NCI-H1436 treated with DMSO at 0.1 percent for 48 hours (cell line): ENCODE data around the gene BTBD1.
"Not testable (repeated sequence)": the region's sequence is repeated elsewhere in the genome, so short reads cannot be mapped to it uniquely, and the experiment has no call there.

Experiments
- DNase-seq: peaks from one replicate; lab custom pipeline; 2025; lab: John Stamatoyannopoulos, UW

BTBD1 gene

GRCh38 chr15:83094583-83094982 lies 27.5 kb upstream of the BTBD1 start:
- no peak for DNase-seq

GRCh38 chr15:83092309-83092976 lies 25.4 kb upstream of the BTBD1 start:
- no peak for DNase-seq

DNA sequence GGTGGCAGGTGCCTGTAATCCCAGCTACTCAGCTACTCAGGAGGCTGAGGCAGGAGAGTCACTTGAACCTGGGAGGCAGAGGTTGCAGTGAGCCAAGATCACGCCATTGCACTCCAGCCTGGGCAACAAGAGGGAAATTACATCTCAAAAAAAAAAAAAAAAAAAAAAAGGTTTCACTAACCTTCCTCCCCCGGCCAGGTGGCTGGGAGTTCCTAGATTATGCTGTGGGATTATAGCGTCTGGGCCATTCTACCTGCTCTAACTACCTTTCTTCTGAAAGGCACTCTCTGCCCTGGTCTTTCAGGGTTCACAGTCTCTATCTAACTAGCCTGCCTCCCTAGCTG lies 24.9 kb upstream of the BTBD1 start:
- not testable (repeated sequence) for DNase-seq

DNA sequence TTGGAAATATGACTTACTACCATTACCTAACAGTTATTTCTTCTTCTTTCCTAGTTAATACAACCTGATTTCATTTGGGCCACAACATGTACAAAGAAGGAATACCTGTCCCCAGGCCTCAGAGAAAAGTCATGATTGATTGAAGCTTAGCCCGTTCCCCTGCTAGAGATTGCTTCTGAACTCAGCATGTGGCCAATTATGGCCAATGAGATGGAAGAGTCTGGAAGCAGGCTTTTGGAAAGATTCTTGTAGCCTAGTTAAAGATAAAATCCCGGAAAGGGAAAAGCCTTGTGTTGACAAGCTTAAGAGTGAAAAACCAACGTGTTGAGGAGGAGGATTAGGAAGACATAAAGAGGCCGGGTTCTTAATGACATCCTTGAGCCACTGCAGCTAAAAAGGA lies 23.4 kb upstream of the BTBD1 start:
- DNase-seq: no peak

- no peak for DNase-seq
These were observed 21.8 kb upstream of the BTBD1 start for GRCh38 chr15:83088876-83089275.

DNA sequence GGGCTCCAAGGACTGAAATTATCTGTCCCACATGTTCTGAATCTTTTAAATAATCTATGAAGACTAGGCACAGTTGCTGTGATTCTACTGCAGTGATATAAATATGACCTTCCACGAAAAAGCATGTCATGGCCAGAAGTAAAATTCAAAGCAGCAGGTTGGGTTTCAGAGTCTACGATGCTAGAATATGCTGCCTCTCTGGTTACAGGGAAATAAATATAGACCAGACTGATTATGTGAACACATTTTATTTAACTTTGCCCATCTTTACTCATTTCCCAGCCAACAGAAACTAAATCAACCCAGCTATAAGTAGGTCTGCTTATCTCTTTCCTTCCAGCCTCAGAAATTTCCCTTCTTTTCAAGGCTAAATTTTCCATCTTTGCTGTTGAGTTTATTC lies 20.5 kb upstream of the BTBD1 start:
- DNase-seq: no peak

DNA sequence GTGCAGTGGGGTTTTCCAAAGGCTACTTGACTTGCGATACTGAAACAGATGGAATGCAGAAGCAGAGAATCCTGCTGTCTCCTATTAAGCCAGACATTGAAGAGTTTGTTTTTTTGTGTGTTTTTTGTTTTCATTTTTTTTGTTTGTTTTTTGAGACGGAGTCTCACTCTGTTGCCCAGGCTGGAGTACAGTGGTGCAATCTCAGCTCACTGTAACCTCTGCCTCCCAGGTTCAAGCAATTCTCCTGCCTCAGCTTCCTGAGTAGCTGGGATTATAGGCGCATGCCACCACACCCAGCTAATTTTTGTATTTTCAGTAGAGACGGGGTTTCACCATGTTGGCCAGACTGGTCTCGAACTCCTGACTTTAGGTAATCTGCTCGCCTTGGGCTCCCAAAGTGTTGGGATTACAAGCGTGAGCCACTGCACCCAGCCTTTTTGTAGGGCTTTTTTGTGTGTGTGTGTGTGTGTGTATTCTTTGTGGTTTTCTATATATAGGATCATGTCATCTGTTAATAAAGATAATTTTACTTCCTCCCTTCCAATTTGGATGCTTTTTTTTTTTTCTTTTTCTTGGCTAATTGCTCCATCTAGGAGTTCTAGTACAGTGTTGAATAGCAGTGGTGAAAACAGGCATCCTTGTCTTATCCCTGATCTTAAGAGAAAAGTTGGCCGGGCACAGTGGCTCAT lies 19.0 kb upstream of the BTBD1 start:
- DNase-seq: not testable (repeated sequence)

DNA sequence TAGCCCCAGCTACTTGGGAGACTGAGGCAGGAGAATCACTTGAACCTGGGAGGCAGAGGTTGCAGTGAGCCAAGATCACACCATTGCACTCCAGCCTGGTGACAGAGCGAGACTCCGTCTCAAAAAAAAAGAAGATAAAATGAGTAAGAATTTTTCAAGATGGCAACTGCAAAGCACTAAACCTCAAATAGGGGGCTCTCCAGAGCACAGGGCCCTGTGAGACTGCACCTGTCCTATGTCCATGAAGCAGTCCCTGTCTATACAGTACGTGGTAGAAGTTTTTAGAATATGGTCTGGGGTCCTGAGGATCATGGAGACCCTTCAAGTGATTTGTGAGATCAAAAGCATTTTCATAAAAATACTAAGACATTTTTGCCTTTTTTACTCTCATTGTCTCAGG lies 18.4 kb upstream of the BTBD1 start:
- DNase-seq: not testable (repeated sequence)

GRCh38 chr15:83082730-83083386 lies 15.8 kb upstream of the BTBD1 start:
- no peak for DNase-seq

DNA sequence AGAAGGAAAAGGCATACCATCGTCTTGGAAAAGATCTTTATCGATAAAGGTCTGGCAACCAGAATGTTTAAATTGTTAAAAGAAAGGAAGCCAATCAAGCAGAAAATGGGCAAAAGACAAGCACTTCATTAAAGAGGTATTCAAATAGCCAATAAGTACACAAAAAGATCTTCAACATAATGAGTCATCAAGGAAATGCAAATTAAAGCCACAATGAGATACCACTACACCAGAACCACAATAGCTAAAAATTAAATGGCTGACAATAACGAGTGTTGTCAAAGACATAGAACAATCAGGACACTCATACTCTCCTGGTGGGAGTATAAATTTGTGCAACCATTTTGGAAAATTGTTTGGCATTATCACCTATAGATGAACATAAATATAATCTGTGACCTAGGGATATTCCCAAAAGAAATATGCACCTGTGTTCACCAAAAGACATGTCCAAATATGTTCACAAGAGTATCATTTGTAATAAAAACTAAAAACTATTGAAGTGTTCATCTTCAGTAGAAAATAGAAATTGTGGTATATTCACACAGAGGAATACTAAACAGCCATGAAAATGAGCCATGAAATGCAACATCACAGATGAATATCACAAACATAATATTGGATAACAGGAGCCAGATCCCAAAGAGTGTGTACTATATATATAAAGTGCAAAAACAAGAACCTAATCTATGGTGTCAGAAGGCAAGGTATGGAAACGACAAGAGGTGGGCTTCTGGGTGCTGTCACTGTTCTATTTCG lies 14.4 kb upstream of the BTBD1 start:
- DNase-seq: no peak

GRCh38 chr15:83078712-83079111 lies 11.7 kb upstream of the BTBD1 start:
- DNase-seq: no peak

DNA sequence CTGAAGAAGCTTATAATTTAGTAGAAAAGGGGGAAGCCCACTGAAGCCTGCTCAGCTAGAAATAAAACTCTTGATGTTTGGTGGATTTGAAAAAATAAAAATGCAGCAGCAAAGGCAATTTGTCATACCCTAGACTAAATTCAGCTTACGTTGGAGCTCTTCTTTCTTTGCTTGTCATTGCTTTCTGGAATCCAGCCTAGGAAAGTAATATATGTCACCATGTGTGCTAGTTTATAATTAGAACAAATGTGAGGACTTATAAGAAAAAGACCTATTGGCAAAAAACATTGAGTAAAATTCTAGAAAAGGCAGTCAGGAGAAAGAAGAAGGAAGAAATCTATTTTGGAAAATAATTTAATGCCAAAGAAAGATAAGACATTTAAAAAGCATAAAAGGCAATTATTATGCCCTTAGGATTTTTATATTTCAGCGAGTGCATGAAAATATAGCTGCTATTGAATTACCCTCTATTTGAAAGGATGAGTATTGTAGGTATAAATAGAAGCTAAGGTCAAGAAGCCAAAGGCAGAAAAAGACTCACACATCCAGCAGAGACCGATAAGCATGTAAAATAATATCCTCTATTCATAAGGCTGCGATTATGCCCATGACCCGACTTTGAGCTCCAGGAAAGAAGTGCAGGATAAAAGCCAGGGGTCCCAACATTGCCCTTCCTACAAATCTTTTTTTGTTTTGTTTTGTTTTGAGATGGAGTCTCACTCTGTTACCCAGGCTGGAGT lies 10.6 kb upstream of the BTBD1 start:
- DNase-seq: no peak

DNA sequence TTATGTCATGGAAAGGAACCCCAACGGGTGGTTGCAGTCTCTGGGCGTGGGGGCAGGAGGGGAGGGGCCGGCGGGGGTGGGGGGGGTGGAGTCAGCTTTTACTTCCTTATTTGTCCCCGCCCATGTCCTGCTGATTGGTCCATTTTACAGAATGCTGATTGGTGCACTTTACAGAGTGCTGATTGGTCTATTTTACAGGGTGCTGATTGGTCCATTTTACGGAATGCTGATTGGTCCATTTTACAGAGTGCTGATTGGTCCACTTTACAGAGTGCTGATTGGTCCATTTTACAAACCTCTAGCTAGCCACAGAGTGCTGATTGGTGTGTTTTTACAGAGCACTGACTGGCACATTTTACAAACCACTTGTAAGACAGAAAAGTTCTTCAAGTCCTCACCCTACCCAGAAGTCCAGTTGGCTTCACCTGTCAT lies 2.2 kb upstream of the BTBD1 start:
- DNase-seq: not testable (repeated sequence)

GRCh38 chr15:83068054-83068453 lies 1.0 kb upstream of the BTBD1 start:
- no peak for DNase-seq

- DNase-seq: no peak
These were observed 548 bp upstream of the BTBD1 start for GRCh38 chr15:83067638-83067962.

DNA sequence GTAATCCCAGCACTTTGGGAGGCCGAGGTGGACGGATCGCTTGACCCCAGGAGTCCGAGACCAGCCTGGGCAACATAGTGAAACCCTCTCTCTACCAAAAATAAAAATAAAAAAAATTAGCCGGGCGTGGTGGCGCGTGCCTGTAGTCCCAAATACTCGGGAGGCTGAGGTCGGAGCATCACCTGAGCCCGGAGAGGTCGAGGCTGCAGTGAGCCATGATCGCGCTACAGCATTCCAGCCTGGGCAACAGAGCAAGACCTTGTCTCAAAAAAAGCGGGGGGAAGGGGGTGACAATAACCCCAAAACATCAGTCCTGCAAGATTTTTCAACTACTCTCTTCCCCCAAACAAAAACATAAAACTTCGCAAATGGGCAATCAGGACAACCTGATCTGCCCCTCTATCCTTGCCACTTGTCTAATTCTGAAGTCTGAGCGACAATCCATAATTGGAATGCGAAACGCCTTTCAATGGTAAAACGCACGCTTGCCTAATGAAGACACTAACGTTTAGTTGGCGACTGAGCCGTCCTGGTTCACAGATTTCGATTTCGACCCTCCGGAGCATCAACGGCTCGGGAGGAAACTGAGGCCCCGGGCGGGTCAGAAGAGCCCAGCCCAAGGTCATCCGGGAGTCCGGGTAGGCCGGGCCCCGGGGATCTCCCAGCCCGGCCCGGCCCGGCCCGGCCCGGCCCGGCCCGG lies 868 bp downstream of the BTBD1 start:
- no peak for DNase-seq

GRCh38 chr15:83065431-83065830 lies 1.6 kb downstream of the BTBD1 start:
- DNase-seq: no peak

- no peak for DNase-seq
These were observed 2.2 kb downstream of the BTBD1 start for GRCh38 chr15:83064859-83065258.

DNA sequence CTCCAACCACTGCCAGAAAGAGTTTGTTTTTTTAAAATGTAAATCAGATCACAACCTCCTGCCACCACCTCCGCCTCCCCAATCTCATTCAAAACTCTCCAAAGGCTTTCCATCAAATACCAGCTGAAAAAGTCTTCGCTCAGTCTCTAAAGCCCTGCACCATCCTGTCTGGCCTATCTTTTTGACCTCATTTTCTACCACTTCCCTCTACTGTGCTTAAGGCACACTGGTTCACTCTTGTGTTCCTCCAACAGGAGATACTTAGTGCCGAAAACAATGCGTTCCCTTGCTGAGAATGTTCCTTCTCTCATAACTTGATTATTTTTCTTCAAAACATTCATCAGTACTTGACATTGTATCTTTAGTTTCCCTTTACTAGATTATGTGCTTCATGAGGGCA lies 3.5 kb downstream of the BTBD1 start:
- no peak for DNase-seq

GRCh38 chr15:83062768-83063180 lies 4.3 kb downstream of the BTBD1 start:
- DNase-seq: no peak

GRCh38 chr15:83061680-83062079 lies 5.4 kb downstream of the BTBD1 start:
- no peak for DNase-seq
